ENCODE results near the gene RFESD. TPM values are rescaled to one million over a fixed set of nuclear protein-coding genes. Genes with fewer than 3 reads are reported as not detected.

RFESD gene
- total and polyA plus RNA-seq, 10 of the 15 experiments (the other 5 are each of a cell fraction or from before 2014, with no cell fraction given), result 1.9 to 14.7 (median 4.9) TPM

DNA sequence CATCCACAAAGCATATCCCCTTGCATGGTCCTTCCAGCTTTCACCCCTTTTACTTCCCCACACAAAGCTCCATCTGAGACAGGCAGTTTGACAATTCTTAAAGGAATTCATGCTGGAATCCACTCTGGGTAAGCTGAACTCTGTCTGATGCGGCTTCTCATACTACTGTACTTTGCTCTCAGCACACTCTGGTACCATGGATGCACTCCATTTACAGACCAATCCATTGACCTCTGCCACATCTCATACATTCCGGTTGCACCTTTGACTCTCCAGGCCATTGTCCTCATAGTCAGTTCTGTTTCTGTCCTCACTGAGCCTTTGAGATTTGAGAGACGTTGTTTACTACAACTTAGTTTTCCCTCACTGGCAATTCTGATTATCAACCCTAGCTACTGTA is 24.0 kb downstream of the RFESD start:
- no peak overlapping the region for H3K9ac ChIP-seq (ENCODE audit: control insufficient read depth, insufficient read depth, low read length)
- H3K4me1 ChIP-seq (ENCODE audit: control insufficient read depth, insufficient read depth, low read length), result no peaks in the 10 kb centered on the region
- no peaks in the 10 kb centered on the region for H4K20me1 ChIP-seq (ENCODE audit: control insufficient read depth, insufficient read depth)
- ChIA-PET RAD21 (ENCODE audit: unreplicated experiment) (interaction anchor here (0.7 to 2.6 kb wide), 4 partner anchors 24 to 222 kb away, joined by 3 to 9 read pairs (median 4); partner anchors contain the start of genes RFESD and RHOBTB3), CTCF (interaction anchor here (0.9 to 8.5 kb wide), 8 partner anchors 11 to 178 kb away, joined by 3 to 177 read pairs (median 4); no protein-coding TSS in a partner anchor), POLR2A (interaction anchor here (1.3 kb wide), 1 partner anchor 178 kb away, joined by 3 read pairs; no protein-coding TSS in a partner anchor), SMC1A (ENCODE audit: uncharacterized antibody, unreplicated experiment) (interaction anchor here (0.8 to 5.1 kb wide), 14 partner anchors 20 to 177 kb away, joined by 3 to 22 read pairs (median 5); partner anchors contain the start of genes RFESD and RHOBTB3)
- H3K4me3 ChIP-seq, result no peak overlapping the region
- H3K36me3 ChIP-seq (ENCODE audit: control insufficient read depth in 2 of 2, insufficient read depth in 2 of 2, low read length in 1 of 2), result no peaks in the 10 kb centered on the region
- ATAC-seq, result no peak
- no TSS peak for BruUV-seq (replicated peaks)
- intact Hi-C loops (cut with micrococcal nuclease; ENCODE audit: unreplicated experiment) (no loop called here), in situ Hi-C loops (cut with MboI) (no loop called here)
- no peak for FAIRE-seq
- WGBS (ENCODE audit: insufficient coverage, insufficient replicate concordance, low lambda C conversion rate, missing lambda C conversion rate), result 100% methylated on average over 3 of the region's 3 CpGs
- no peaks in the 10 kb centered on the region for H3K27me3 ChIP-seq (replicated peaks in 1 of 2; ENCODE audit: control insufficient read depth in 2 of 2, insufficient read depth in 2 of 2, low read length in 1 of 2)
- H2AFZ ChIP-seq (ENCODE audit: control insufficient read depth, low read depth, low read length), result no peak overlapping the region
- H3K9me3 ChIP-seq (replicated peaks; ENCODE audit: control insufficient read depth, insufficient read depth, low read length), result no peaks in the 10 kb centered on the region
- no peak overlapping the region for H3K27ac ChIP-seq (ENCODE audit: control insufficient read depth, insufficient read depth)
- no peak overlapping the region for H3K4me2 ChIP-seq (ENCODE audit: control insufficient read depth, insufficient read depth)
- no peak for DNase-seq (ENCODE audit: low read depth, low spot score)
- H3K79me2 ChIP-seq (ENCODE audit: control insufficient read depth, insufficient read depth, low read length), result no peaks in the 10 kb centered on the region
- TF ChIP-seq SPI1 (IDR thresholded peaks at IDR 0.05; ENCODE audit: borderline replicate concordance, insufficient read depth, low read depth, low read length) (no peak), CEBPB (IDR thresholded peaks at IDR 0.05; ENCODE audit: borderline replicate concordance in 1 of 2, low read depth in 2 of 2, low read length in 2 of 2) (no peak), BHLHE40 (IDR thresholded peaks at IDR 0.05; ENCODE audit: borderline replicate concordance in 1 of 2, low read depth in 2 of 2, low read length in 1 of 2) (no peak), SUZ12 (IDR thresholded peaks at IDR 0.05; ENCODE audit: unreplicated experiment) (no peak), BCL11A (IDR thresholded peaks at IDR 0.05; ENCODE audit: low read depth, low read length) (no peak), ZBED1 (IDR thresholded peaks at IDR 0.05; ENCODE audit: borderline replicate concordance) (no peak), BMI1 (IDR thresholded peaks at IDR 0.05; ENCODE audit: borderline replicate concordance) (no peak), YY1 (IDR thresholded peaks at IDR 0.05; ENCODE audit: low read depth, low read length) (no peak), FOXK2 (IDR thresholded peaks at IDR 0.05) (no peak), TBL1XR1 (IDR thresholded peaks at IDR 0.05; ENCODE audit: low read depth, low read length) (no peak)
- TF ChIP-seq, protein P1, sequence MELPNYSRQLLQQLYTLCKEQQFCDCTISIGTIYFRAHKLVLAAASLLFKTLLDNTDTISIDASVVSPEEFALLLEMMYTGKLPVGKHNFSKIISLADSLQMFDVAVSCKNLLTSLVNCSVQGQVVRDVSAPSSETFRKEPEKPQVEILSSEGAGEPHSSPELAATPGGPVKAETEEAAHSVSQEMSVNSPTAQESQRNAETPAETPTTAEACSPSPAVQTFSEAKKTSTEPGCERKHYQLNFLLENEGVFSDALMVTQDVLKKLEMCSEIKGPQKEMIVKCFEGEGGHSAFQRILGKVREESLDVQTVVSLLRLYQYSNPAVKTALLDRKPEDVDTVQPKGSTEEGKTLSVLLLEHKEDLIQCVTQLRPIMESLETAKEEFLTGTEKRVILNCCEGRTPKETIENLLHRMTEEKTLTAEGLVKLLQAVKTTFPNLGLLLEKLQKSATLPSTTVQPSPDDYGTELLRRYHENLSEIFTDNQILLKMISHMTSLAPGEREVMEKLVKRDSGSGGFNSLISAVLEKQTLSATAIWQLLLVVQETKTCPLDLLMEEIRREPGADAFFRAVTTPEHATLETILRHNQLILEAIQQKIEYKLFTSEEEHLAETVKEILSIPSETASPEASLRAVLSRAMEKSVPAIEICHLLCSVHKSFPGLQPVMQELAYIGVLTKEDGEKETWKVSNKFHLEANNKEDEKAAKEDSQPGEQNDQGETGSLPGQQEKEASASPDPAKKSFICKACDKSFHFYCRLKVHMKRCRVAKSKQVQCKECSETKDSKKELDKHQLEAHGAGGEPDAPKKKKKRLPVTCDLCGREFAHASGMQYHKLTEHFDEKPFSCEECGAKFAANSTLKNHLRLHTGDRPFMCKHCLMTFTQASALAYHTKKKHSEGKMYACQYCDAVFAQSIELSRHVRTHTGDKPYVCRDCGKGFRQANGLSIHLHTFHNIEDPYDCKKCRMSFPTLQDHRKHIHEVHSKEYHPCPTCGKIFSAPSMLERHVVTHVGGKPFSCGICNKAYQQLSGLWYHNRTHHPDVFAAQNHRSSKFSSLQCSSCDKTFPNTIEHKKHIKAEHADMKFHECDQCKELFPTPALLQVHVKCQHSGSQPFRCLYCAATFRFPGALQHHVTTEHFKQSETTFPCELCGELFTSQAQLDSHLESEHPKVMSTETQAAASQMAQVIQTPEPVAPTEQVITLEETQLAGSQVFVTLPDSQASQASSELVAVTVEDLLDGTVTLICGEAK (IDR thresholded peaks at IDR 0.05; ENCODE audit: borderline replicate concordance), result no peak
- TF ChIP-seq, protein P2, sequence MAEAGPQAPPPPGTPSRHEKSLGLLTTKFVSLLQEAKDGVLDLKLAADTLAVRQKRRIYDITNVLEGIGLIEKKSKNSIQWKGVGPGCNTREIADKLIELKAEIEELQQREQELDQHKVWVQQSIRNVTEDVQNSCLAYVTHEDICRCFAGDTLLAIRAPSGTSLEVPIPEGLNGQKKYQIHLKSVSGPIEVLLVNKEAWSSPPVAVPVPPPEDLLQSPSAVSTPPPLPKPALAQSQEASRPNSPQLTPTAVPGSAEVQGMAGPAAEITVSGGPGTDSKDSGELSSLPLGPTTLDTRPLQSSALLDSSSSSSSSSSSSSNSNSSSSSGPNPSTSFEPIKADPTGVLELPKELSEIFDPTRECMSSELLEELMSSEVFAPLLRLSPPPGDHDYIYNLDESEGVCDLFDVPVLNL (IDR thresholded peaks at IDR 0.05; ENCODE audit: low read depth, low read length), result no peak
- TF ChIP-seq, protein P3, sequence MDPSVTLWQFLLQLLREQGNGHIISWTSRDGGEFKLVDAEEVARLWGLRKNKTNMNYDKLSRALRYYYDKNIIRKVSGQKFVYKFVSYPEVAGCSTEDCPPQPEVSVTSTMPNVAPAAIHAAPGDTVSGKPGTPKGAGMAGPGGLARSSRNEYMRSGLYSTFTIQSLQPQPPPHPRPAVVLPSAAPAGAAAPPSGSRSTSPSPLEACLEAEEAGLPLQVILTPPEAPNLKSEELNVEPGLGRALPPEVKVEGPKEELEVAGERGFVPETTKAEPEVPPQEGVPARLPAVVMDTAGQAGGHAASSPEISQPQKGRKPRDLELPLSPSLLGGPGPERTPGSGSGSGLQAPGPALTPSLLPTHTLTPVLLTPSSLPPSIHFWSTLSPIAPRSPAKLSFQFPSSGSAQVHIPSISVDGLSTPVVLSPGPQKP (IDR thresholded peaks at IDR 0.05; ENCODE audit: low read depth, low read length), result no peak
- TF ChIP-seq, protein P4, sequence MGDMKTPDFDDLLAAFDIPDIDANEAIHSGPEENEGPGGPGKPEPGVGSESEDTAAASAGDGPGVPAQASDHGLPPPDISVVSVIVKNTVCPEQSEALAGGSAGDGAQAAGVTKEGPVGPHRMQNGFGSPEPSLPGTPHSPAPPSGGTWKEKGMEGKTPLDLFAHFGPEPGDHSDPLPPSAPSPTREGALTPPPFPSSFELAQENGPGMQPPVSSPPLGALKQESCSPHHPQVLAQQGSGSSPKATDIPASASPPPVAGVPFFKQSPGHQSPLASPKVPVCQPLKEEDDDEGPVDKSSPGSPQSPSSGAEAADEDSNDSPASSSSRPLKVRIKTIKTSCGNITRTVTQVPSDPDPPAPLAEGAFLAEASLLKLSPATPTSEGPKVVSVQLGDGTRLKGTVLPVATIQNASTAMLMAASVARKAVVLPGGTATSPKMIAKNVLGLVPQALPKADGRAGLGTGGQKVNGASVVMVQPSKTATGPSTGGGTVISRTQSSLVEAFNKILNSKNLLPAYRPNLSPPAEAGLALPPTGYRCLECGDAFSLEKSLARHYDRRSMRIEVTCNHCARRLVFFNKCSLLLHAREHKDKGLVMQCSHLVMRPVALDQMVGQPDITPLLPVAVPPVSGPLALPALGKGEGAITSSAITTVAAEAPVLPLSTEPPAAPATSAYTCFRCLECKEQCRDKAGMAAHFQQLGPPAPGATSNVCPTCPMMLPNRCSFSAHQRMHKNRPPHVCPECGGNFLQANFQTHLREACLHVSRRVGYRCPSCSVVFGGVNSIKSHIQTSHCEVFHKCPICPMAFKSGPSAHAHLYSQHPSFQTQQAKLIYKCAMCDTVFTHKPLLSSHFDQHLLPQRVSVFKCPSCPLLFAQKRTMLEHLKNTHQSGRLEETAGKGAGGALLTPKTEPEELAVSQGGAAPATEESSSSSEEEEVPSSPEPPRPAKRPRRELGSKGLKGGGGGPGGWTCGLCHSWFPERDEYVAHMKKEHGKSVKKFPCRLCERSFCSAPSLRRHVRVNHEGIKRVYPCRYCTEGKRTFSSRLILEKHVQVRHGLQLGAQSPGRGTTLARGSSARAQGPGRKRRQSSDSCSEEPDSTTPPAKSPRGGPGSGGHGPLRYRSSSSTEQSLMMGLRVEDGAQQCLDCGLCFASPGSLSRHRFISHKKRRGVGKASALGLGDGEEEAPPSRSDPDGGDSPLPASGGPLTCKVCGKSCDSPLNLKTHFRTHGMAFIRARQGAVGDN (IDR thresholded peaks at IDR 0.05), result no peak

Data from GM12878 (cell line).